Measurements from ENCODE around the gene SEZ6L2.

- no peak for TF ChIP-seq POLR2A (IDR thresholded peaks at IDR 0.05)
- TF ChIP-seq CTCF (IDR thresholded peaks at IDR 0.05), result no peak
- peak in 1 of 2 donors; percentile 51 for TF ChIP-seq POLR2AphosphoS5 (IDR thresholded peaks at IDR 0.05; ENCODE audit: insufficient read depth in 1 of 2, low read depth in 1 of 2)
Measured at GRCh38 chr16:29824589-29825144, 74.7 kb downstream of the SEZ6L2 start.

Data from vagina (tissue), 2 donors.